ENCODE measurements around the gene BRD9. TPM values are rescaled to one million over a fixed set of nuclear protein-coding genes. Genes with fewer than 3 reads are reported as not detected.
"Not testable (repeated sequence)": the region's sequence is repeated elsewhere in the genome, so short reads cannot be mapped to it uniquely, and the experiment has no call there.

BRD9 gene
- total RNA-seq, 5 donors from 2014 or later (not counting 1 experiment from before 2014, with no cell fraction given) = 78.3 to 127 (median 83.0) TPM

- peaks cover 0 to 3% of the 10 kb centered on the region in 2 experiments for H3K4me1 ChIP-seq (ENCODE audit: control insufficient read depth in 1 of 2, extremely low read depth in 1 of 2, insufficient read depth in 2 of 2, low read length in 2 of 2)
- CTCF ChIA-PET = no interaction called here
- Mint-ChIP-seq H3K27ac (no peak overlapping the region), H3K9me3 (no peaks in the 10 kb centered on the region), H3K27me3 (peaks cover 6 to 13% of the 10 kb centered on the region in 2 donors), H3K4me3 (no peak overlapping the region), H3K4me1 (peaks cover 4 to 7% (median 6%) of the 10 kb centered on the region in 3 donors), H3K36me3 (no peaks in the 10 kb centered on the region)
- POLR2A ChIA-PET = no interaction called here
- H3K27me3 ChIP-seq (replicated peaks in 1 of 2; ENCODE audit: control insufficient read depth in 2 of 2, extremely low read depth in 1 of 2, insufficient read depth in 2 of 2, low read length in 1 of 2) = peaks cover 0 to 37% of the 10 kb centered on the region in 2 experiments
- 90% methylated on average over 14 of the region's 14 CpGs for WGBS (ENCODE audit: insufficient coverage)
- H3K27ac ChIP-seq (ENCODE audit: low read length) = no peak overlapping the region
- ATAC-seq (replicated peaks in 1 of 4) (no peak), DNase-seq (no peak)
- H3K4me3 ChIP-seq (ENCODE audit: control insufficient read depth in 1 of 2, extremely low read depth in 1 of 2, low read length in 1 of 2) = no peak overlapping the region
- H3K36me3 ChIP-seq (ENCODE audit: control insufficient read depth in 2 of 2, extremely low read depth in 1 of 2, insufficient read depth in 1 of 2, low read length in 1 of 2) = no peaks in the 10 kb centered on the region
- no peaks in the 10 kb centered on the region for H3K9me3 ChIP-seq
These were observed 43.9 kb downstream of the BRD9 start for GRCh38 chr5:848671-849111.

DNA sequence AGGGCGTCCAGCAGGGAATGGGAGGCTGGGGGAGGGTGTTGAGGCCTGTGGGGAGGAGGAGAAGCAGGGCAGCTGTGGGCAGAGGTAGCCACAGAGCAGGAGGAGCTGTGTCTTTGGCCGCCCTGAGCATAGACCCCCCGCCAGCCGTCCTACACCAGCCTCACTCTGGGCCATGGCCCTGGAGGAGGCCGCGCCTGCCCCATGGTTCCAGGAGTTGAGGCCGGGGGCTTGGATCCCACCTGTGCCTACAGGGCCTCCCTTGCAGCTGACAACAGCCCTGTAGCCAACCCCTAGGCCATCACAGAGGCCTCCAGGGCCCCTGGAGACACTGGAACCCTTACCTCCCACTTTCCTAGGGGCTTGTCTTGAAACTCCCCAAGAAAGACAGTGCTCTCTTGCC, 44.9 kb downstream of the BRD9 start:
- H3K4me1 Mint-ChIP-seq; ATAC-seq (replicated peaks in 1 of 4); H3K4me1 ChIP-seq (ENCODE audit: control insufficient read depth in 1 of 2, extremely low read depth in 1 of 2, insufficient read depth in 2 of 2, low read length in 2 of 2); H3K36me3 ChIP-seq (ENCODE audit: control insufficient read depth in 2 of 2, extremely low read depth in 1 of 2, insufficient read depth in 1 of 2, low read length in 1 of 2); H3K4me3 Mint-ChIP-seq; H3K9me3 Mint-ChIP-seq; H3K4me3 ChIP-seq (ENCODE audit: control insufficient read depth in 1 of 2, extremely low read depth in 1 of 2, low read length in 1 of 2); CTCF ChIA-PET; POLR2A ChIA-PET; H3K27ac ChIP-seq (ENCODE audit: low read length); H3K36me3 Mint-ChIP-seq; H3K27ac Mint-ChIP-seq; H3K9me3 ChIP-seq; DNase-seq: not testable (repeated sequence)
- H3K27me3 Mint-ChIP-seq = peaks cover 6 to 13% of the 10 kb centered on the region in 2 donors
- H3K27me3 ChIP-seq (replicated peaks in 1 of 2; ENCODE audit: control insufficient read depth in 2 of 2, extremely low read depth in 1 of 2, insufficient read depth in 2 of 2, low read length in 1 of 2) = peaks cover 0 to 34% of the 10 kb centered on the region in 2 experiments
- WGBS (ENCODE audit: insufficient coverage) = no CpG with 5 or more reads among the region's 7 CpGs

DNA sequence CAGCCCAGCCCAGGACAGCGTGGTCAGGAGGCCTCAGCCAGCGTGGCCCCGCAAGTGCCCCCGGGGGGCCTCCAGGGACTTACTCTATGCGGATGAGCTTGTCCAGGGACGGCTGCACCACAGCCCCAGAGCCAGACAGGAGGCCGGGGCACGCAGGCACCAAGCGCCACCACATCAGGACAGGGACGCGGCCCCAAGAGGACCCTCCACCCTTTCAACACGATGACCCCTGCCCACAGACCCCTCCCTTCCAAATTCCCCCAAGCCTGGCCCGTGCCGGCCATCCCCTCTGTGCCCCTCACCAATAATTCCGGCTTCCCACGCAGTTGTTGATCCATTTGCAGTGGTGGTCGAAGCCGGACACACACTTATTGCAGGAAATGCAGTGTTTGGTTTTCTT, 45.4 kb downstream of the BRD9 start:
- CTCF ChIA-PET; H3K9me3 Mint-ChIP-seq; H3K4me3 ChIP-seq (ENCODE audit: control insufficient read depth in 1 of 2, extremely low read depth in 1 of 2, low read length in 1 of 2); H3K9me3 ChIP-seq; H3K4me1 Mint-ChIP-seq; DNase-seq; H3K27me3 Mint-ChIP-seq; H3K27ac ChIP-seq (ENCODE audit: low read length); H3K27ac Mint-ChIP-seq; H3K36me3 ChIP-seq (ENCODE audit: control insufficient read depth in 2 of 2, extremely low read depth in 1 of 2, insufficient read depth in 1 of 2, low read length in 1 of 2); H3K4me3 Mint-ChIP-seq; H3K4me1 ChIP-seq (ENCODE audit: control insufficient read depth in 1 of 2, extremely low read depth in 1 of 2, insufficient read depth in 2 of 2, low read length in 2 of 2); H3K36me3 Mint-ChIP-seq; POLR2A ChIA-PET: not testable (repeated sequence)
- ATAC-seq (replicated peaks in 1 of 4) = peak in 1 of 4 experiments; percentile 15
- peaks cover 0 to 28% of the 10 kb centered on the region in 2 experiments for H3K27me3 ChIP-seq (replicated peaks in 1 of 2; ENCODE audit: control insufficient read depth in 2 of 2, extremely low read depth in 1 of 2, insufficient read depth in 2 of 2, low read length in 1 of 2)
- WGBS (ENCODE audit: insufficient coverage) = no CpG with 5 or more reads among the region's 18 CpGs

DNA sequence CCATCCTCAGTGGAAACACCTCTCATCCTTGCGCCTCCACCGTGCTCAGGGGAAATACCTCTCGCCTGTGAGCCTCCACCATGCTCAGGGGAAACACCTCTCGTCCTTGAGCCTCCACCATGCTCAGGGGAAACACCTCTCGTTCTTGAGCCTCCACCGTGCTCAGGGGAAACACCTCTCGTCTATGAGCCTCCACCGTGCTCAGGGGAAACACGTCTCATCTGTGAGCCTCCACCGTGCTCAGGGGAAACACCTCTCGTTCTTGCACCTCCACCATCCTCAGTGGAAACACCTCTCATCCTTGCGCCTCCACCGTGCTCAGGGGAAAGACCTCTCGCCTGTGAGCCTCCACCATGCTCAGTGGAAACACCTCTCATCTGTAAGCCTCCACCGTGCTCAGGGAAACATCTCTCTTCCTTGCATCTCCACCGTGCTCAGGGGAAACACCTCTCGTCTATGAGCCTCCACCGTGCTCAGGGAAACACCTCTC, 46.0 kb downstream of the BRD9 start:
- H3K9me3 ChIP-seq; H3K27me3 Mint-ChIP-seq; H3K4me3 ChIP-seq (ENCODE audit: control insufficient read depth in 1 of 2, extremely low read depth in 1 of 2, low read length in 1 of 2); H3K36me3 ChIP-seq (ENCODE audit: control insufficient read depth in 2 of 2, extremely low read depth in 1 of 2, insufficient read depth in 1 of 2, low read length in 1 of 2); H3K4me3 Mint-ChIP-seq; H3K4me1 ChIP-seq (ENCODE audit: control insufficient read depth in 1 of 2, extremely low read depth in 1 of 2, insufficient read depth in 2 of 2, low read length in 2 of 2); H3K36me3 Mint-ChIP-seq; H3K27ac ChIP-seq (ENCODE audit: low read length); POLR2A ChIA-PET; ATAC-seq (replicated peaks in 1 of 4); CTCF ChIA-PET; H3K9me3 Mint-ChIP-seq; H3K4me1 Mint-ChIP-seq: not testable (repeated sequence)
- 31% methylated on average over 18 of the region's 18 CpGs for WGBS (ENCODE audit: insufficient coverage)
- peak in 3 of 35 experiments; percentile 6 to 65 (median 8) for DNase-seq
- H3K27ac Mint-ChIP-seq = peak overlapping the region in 1 of 2 donors; percentile 29
- peaks cover 0 to 28% of the 10 kb centered on the region in 2 experiments for H3K27me3 ChIP-seq (replicated peaks in 1 of 2; ENCODE audit: control insufficient read depth in 2 of 2, extremely low read depth in 1 of 2, insufficient read depth in 2 of 2, low read length in 1 of 2)

GRCh38 chr5:845676-846601, 46.7 kb downstream of the BRD9 start:
- H3K4me3 Mint-ChIP-seq; H3K27ac ChIP-seq (ENCODE audit: low read length); H3K4me3 ChIP-seq (ENCODE audit: control insufficient read depth in 1 of 2, extremely low read depth in 1 of 2, low read length in 1 of 2); H3K4me1 ChIP-seq (ENCODE audit: control insufficient read depth in 1 of 2, extremely low read depth in 1 of 2, insufficient read depth in 2 of 2, low read length in 2 of 2); H3K4me1 Mint-ChIP-seq; H3K9me3 Mint-ChIP-seq; POLR2A ChIA-PET; H3K27ac Mint-ChIP-seq; CTCF ChIA-PET; H3K27me3 Mint-ChIP-seq; H3K36me3 Mint-ChIP-seq; H3K9me3 ChIP-seq; ATAC-seq (replicated peaks in 1 of 4); H3K36me3 ChIP-seq (ENCODE audit: control insufficient read depth in 2 of 2, extremely low read depth in 1 of 2, insufficient read depth in 1 of 2, low read length in 1 of 2); DNase-seq: not testable (repeated sequence)
- peaks cover 0 to 25% of the 10 kb centered on the region in 2 experiments for H3K27me3 ChIP-seq (replicated peaks in 1 of 2; ENCODE audit: control insufficient read depth in 2 of 2, extremely low read depth in 1 of 2, insufficient read depth in 2 of 2, low read length in 1 of 2)
- 35% methylated on average over 7 of the region's 35 CpGs for WGBS (ENCODE audit: insufficient coverage)

GRCh38 chr5:845031-845675, 47.4 kb downstream of the BRD9 start:
- ATAC-seq (replicated peaks in 1 of 4); H3K27ac Mint-ChIP-seq; H3K4me1 Mint-ChIP-seq; H3K36me3 Mint-ChIP-seq; H3K4me3 Mint-ChIP-seq; CTCF ChIA-PET; H3K27ac ChIP-seq (ENCODE audit: low read length); H3K9me3 ChIP-seq; H3K27me3 Mint-ChIP-seq; H3K9me3 Mint-ChIP-seq; H3K4me3 ChIP-seq (ENCODE audit: control insufficient read depth in 1 of 2, extremely low read depth in 1 of 2, low read length in 1 of 2); H3K36me3 ChIP-seq (ENCODE audit: control insufficient read depth in 2 of 2, extremely low read depth in 1 of 2, insufficient read depth in 1 of 2, low read length in 1 of 2); POLR2A ChIA-PET; H3K4me1 ChIP-seq (ENCODE audit: control insufficient read depth in 1 of 2, extremely low read depth in 1 of 2, insufficient read depth in 2 of 2, low read length in 2 of 2): not testable (repeated sequence)
- DNase-seq = peak in 1 of 35 experiments; percentile 5
- 90% methylated on average over 8 of the region's 21 CpGs for WGBS (ENCODE audit: insufficient coverage)
- peaks cover 0 to 17% of the 10 kb centered on the region in 2 experiments for H3K27me3 ChIP-seq (replicated peaks in 1 of 2; ENCODE audit: control insufficient read depth in 2 of 2, extremely low read depth in 1 of 2, insufficient read depth in 2 of 2, low read length in 1 of 2)
